ENCODE data around the gene KCND3.

DNA sequence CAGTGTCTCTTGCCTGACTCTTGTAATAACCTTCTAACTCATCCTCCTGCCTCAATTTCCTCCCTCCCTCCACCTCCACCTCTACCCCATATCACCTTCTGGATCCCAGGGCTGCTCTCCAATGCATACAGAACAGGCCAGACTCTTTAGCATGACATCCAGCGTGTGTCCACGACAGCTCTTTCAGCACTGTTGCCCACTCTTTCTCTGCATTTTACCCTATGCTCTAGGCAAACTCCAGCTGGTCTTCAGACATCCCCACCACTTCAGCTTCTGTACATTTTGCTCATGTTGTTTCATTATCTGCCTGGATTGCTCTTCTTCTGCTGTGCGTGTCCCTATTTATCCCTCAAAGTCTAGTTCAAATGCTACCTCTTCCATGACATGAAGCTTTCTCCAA is 255.0 kb downstream of the KCND3 start:
- TF ChIP-seq EZH2 (IDR thresholded peaks at IDR 0.05; ENCODE audit: insufficient read depth, low read length) (no peak), CTCF (IDR thresholded peaks at IDR 0.05; ENCODE audit: insufficient read depth, low read depth, low read length) (no peak)

Data from astrocyte (in vitro differentiated cells and primary cell).